ENCODE measurements around the gene TPRG1.
A peak's percentile ranks its signal among the peaks of the same experiment; 100 is the strongest.

The TPRG1 gene

GRCh38 chr3:189232790-189233189, 61.0 kb downstream of the TPRG1 start:
- no peak for DNase-seq

- DNase-seq: peak; percentile 50
Observed at GRCh38 chr3:189233225-189233858, 61.6 kb downstream of the TPRG1 start.

GRCh38 chr3:189235214-189235613, 63.4 kb downstream of the TPRG1 start:
- DNase-seq: no peak

GRCh38 chr3:189236352-189236751, 64.6 kb downstream of the TPRG1 start:
- peak; percentile 63 for DNase-seq

- DNase-seq: no peak
Observed at GRCh38 chr3:189237526-189237925, 65.8 kb downstream of the TPRG1 start.

GRCh38 chr3:189238071-189238470, 66.3 kb downstream of the TPRG1 start:
- DNase-seq: no peak

DNA sequence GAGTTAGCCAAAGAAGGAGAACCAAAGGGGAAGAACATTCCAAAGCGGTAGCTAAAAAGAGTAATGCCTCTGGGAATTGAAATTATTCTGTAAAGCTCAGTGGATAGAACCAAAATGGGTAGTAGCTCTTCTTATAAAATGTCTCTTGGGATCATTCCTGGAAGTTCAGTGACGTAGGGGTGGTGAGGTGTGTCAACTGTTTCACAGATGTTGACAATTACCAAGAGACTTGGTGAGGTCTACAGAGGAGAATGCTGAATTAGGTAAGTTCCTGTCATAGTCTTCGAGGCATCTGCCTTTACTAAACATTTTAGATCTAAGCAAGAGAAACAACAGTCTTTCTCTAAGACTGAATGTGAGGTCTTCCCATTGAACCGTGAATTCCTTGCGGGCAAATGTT, 67.8 kb downstream of the TPRG1 start:
- DNase-seq: no peak

GRCh38 chr3:189249987-189250386, 78.2 kb downstream of the TPRG1 start:
- DNase-seq: no peak

DNA sequence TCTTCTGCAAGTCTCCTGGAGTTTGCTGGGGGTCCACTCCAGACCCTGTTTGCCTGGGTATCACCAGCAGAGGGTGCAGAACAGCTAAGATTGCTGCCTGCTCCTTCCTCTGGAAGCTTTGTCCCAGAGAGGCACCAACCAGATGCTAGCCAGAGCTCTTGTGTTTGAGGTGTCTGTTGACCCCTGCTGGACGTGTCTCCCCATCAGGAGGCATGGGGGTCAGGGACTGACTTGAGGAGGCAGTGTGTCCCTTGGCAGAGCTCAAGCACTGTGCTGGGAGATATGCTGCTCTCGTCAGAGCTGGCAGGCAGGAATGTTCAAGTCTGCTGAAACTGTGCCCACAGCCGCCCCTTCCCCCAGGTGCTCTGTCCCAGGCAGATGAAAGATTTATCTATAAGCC, 86.5 kb downstream of the TPRG1 start:
- no peak for DNase-seq

- no peak for DNase-seq
Observed at GRCh38 chr3:189260556-189261493, 89.1 kb downstream of the TPRG1 start.

DNA sequence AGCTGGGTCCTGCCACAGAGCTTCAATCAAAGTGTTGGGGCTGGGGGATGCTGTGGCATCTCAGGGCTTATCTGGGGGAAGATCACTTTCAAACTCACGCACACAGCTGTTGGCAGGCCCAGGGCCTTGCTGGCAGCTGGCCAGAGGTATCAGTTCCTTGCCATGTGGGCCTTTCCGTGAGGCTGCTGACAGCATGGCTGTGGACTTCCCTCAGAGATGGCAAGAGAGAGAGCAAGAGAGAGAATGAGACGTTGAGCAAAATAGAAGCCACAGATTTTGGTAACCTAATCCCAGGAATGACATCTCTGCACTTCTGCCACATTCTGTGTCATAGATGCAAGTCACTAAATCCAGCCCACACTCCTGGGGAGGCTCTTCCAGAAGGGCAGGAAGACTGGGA, 91.0 kb downstream of the TPRG1 start:
- no peak for DNase-seq

DNA sequence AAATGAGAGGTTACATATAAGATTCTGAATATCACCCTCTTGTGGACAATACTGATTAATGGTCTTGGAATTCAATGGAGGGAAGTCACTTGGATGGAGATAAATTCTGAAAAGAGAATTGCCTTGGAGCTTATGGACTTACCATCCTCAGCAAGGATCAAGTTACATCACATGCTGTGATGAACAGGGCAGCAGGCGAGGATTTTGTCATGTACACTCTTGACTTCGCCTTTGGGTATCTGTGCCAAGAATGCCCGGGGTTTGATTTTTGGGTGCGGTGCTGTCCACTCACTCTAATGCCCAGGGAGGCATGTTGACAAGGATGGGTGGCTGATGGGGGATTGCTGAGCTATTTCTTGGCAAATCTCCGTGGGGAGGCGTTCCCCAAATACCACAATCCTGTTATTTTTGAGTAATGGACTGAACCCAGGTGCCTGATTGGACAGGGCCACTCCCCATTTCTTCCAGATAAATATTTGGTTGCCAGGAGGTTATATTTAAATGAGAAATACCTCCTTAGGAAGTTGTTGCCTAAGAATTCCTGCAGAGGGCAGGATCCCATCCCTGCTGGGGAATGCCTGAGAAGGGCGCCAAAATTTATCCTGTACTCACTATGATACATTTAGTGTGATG, 96.3 kb downstream of the TPRG1 start:
- DNase-seq: no peak

DNA sequence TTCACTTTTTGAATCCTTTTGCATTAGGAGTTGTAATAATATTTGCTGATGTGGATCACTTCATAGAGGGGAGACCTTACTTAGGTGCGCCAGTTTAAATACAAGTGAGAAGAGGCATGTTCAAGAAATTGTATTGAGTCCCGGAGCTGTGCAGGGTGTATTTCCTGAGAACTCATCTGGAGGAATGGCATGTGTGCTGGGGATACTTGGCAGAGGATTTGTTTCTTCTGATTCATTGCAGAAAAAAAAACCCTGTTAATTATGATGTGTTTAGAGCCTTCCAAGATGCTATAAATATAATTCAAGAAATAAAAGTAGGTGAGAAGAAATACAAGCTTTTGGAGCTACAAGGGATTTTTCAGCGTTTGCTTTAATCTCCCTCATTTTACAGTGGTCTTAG, 97.6 kb downstream of the TPRG1 start:
- no peak for DNase-seq

- peak; percentile 65 for DNase-seq
Observed at GRCh38 chr3:189270248-189270832, 98.6 kb downstream of the TPRG1 start.

- DNase-seq: peak; percentile 57
Observed at GRCh38 chr3:189272500-189273119, 100.8 kb downstream of the TPRG1 start.

DNA sequence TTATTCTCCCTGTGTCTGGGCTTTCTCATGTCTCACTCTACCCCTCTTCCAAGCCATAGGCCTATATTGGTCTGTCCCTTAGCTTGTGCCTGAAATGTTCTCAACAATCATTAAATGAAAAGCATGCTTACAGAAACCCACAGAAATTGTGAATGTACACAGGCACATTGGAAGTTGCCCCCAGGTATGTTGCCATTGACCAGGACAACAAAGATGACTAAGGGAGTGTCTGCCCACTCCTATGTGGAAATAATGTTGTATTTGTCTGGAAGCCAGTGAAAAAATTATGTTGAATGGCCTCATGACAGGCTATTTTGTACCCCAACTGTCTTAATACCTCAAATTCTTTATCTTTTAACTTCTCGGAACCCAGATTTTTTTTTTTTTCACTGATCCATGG, 102.0 kb downstream of the TPRG1 start:
- no peak for DNase-seq

DNA sequence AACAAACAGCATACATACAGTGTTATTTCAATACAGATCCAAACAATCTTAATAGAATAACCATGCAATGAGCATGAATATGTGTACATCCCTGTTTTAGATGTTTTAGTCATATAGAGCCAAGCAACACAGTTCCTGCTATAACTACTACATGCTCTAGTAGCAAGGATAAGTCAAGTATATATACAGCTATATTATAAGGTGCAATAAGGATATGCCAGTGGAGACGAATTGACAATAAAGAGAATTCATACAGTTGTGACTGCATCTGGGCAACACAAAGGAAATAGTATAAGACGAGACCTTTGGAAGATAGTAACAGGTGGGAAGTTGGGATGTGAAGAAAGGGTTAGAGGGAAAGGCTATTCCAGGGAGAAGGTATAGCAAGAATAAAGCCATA, 103.4 kb downstream of the TPRG1 start:
- DNase-seq: no peak

DNA sequence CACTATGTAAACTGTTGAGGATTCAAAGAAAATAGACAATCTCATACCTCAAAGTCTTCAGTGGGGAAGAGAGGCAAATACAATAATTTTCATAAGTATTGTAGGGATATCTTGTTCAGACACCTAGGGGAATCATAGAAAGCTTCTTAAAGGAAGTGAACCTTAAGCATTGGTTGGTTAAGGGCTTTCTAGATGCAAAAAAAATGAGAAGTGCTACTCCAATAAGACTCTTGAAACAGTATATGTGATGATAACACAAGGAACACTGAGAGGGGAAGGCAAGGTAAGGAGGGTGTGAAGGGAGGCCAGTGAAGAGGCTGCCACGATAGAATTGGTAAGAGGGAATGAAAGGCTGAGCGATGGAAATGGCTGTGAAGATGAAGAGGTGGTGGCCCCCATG, 104.1 kb downstream of the TPRG1 start:
- DNase-seq: no peak

DNA sequence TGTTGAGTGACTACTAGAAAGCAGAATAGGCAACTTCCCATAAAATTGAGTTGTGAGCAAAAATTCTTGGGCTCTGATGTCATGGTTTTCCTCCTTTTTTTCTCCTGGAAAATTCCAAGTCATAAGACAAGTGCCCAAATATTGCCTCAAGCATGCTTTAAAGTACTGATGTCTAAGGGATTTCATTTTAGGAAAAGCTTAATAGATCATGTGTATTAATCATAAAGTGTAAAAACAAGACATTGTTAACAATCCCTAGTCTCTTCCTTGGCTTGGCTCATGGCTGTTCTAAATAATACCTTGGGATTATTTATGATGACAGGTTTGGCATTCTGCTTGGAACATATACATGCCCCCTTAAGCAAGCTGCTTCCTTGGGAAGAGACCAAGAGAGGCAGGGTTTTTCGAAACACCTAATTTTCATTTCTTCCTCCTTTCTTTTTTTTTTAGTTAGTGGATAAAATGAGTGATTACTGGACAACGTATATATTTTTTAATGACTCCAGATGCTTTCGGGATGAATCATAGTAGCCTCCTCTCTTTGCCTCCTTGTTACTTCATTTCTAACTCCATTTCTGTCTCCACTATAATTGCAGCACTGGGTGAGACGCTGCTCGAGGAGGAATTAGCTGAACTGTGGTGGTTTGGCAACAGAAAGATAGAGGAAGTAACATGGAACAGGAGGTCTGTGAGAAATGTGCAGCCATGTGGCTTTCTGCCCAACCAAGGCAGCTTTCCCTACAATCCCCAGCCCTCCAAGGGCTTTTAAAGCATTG, 104.9 kb downstream of the TPRG1 start:
- peak; percentile 55 for DNase-seq

GRCh38 chr3:189277711-189278110, 105.9 kb downstream of the TPRG1 start:
- peak; percentile 82 for DNase-seq

- DNase-seq: no peak
Observed at GRCh38 chr3:189278221-189278620, 106.5 kb downstream of the TPRG1 start.

DNA sequence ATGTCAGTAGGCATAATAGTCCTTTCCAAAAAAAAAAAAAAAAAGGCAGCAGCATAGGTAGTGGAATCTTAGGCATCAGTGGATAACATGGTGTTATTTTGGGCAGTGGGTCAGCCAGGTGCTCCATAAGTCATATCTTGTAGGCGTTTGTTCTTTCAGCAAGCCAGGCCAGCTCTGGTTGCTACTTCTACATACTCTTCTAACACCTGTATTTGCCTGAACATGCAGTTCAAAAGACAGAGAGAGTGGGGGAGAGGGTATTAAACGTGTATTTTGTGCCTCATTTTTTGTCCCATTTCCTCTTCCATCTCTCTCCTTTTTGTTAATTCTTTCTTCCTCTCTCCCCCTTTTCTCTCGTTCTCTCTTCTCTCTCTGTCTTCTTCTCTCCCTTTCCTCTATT, 110.4 kb downstream of the TPRG1 start:
- DNase-seq: no peak

Data from activated CD4-positive, alpha-beta T cell treated with anti-CD3 and anti-CD28 coated beads, Interleukin-10, Interleukin-2, amounts not matched to agents 100 ng/mL and 50 ng/mL, durations not matched to agents 16 hours and 8 hours (primary cell).